HG03108 (cell line): ENCODE data around the gene SINHCAF.
"Not testable (repeated sequence)": the region's sequence is repeated elsewhere in the genome, so short reads cannot be mapped to it uniquely, and the experiment has no call there.

Experiments
- ATAC-seq: cut with Tn5 transposase; IDR thresholded peaks from one replicate; pipeline ENCODE4 v1.9.1; 2021; ENCODE audit warnings: moderate library complexity; ENCODE audit not compliant: unreplicated experiment

Gene SINHCAF

DNA sequence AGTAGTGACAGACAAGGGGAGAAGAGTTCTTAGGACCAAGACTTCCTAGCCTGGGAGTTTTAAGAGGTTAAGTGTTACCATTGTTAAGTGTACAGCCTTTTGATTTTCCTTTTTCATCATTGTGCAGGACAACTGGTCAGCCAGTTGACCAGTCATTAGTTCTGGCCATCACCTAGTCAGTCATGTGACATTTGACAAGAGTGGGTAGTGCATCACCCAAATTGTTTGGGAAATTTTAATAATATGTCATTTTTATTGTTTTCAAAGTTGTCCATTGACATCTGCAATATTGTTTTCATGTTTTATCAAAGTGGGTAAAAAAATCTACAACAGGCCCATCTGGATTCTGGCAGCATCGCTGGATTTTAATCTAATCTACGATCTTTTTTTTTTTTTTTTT is 15.5 kb downstream of the SINHCAF start:
- no peak for ATAC-seq

DNA sequence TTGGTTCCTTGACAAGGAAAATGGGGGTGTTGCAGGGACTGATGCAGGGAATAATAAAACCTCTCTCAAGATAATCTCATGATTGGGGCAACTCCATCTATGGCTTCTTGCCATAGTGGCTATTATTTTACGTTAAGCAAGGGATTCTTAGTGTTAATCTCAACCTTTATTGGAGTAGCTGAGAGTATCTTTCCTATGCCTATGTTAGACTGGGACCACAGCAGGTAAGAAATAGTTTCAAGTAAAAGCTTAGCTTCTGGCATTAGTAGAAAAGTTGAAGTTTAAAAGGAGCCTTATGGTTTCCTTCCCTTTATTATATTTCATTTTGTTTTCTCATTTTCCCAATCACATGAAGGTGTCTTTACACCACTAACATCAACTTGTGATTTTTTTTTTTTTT is 16.7 kb downstream of the SINHCAF start:
- no peak for ATAC-seq

DNA sequence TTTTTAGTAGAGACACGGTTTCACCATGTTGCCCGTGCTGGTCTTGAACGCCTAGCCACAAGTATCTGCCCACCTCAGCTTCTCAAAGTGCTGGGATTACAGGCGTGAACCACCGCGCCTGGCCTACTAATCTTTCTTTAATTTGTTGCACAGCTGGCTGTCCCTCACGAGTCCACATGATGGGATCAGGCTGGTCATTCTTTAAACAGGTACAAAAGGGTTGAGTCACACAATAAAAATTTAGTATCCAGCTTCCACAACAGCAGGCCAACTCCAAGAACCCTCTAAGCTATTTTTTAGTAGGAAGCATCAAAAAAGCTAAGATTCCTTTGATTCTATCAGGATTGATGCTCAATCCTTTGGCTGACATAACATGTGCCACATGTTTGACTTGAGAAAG is 17.8 kb downstream of the SINHCAF start:
- no peak for ATAC-seq

DNA sequence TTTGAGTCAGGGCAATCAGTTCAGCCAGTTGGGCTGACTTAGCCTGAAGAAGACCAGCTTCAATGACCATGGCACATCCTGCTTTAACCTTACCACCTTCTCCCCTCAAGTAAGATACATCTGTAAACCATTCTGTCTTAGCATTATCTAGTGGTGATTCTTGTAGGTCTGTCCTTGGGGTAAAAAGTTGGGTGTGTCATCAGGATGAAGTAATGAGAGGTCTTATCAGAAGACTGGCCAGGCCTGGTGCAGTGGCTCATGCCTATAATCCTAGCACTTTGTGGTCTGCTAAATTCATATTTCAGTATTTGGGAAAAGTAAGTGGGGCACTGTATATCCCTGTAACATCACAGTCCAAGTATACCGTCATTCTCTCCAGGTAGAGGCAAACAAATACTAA is 19.1 kb downstream of the SINHCAF start:
- no peak for ATAC-seq

DNA sequence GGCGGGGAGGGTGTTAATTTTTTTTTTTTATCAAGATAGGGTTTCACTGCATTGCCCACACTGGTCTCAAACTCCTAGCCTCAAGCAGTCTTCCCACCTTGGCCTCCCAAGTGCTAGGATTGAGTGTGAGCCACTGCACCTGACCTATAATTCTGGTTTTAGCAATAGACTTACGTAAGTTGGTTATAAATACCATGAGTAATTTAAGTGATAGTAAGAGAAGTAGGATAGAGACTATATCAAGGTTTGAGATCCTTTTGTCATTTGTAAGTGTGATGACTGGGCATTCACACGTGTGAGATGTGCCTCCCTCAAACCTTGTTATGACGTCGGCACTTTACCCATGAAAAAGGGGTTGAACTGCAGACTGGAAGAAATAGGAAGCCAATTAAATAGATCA is 22.5 kb downstream of the SINHCAF start:
- ATAC-seq, result no peak

DNA sequence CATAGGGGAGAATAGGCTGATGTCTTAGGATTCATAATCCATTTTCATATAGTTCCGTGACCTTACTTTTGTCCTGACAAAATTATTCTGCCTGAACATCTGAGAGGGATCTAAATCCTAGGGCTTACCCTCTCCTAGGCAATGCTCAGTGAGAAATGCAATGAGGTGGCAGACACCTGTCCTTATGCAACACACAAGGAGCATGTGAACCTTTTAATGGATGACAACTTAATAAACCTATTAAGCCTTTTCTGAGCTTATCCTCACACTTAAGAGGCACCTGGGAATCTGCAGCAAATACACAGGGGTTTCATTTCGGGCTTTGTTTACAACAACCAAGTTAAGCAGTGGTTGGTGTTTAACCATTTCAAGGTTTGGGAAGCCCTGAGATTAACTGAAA is 24.6 kb downstream of the SINHCAF start:
- ATAC-seq, result no peak

DNA sequence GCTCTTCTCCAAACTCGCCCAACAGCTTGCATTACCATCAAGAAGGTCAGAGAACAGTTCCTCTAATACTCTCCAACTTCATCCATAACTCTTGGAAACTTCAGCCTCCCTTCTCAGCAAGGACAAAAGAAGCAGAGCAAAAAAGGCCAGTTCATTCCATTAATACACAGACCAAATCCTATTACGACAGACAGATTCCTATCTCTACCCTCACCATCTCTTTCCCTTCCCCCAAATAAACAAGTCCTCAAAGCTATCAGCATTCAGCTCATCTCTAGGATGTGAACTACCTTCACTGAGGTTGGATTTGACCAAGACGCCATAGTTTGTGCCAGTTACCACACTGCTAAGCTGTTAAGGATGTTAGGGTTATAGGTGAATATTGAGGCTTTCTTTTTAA is 25.2 kb downstream of the SINHCAF start:
- no peak for ATAC-seq

DNA sequence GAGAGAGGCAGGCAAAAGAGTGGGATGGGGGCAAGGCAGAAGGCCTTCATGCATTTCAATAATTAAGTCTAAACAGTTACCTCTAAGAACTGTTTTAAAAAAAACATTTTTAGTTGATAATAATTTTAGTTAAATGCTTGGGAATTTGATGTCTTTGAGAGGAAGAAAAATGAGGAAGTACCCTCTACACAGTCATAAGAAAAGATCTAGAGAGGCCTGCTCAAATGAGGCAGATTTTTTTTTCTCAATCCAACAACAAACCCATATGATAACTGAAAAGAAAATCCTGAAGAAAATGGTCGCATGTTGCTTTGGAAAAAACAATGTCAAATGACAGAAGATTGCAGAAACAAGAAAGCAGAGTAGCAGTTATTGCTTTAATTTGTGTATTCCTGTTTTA is 25.6 kb downstream of the SINHCAF start:
- no peak for ATAC-seq

DNA sequence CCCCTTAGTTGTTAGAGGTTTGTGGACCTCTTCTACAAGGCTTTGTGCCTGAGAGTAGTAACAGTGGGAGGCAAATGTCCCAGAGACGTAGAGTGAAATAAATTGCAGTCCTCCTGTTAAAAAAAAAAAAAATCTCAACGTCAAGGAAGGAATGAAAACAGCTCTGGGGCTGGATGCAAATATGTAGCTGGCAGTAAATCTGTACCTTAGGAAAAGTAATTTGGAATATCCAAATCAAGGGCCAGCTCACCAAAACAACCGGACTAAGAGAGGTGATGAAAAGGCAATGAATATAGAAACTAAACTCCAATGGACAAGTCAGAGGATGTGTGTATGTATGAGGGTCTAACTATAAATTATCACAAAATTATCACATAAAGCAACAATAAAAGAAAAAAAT is 27.0 kb downstream of the SINHCAF start:
- ATAC-seq, result no peak

DNA sequence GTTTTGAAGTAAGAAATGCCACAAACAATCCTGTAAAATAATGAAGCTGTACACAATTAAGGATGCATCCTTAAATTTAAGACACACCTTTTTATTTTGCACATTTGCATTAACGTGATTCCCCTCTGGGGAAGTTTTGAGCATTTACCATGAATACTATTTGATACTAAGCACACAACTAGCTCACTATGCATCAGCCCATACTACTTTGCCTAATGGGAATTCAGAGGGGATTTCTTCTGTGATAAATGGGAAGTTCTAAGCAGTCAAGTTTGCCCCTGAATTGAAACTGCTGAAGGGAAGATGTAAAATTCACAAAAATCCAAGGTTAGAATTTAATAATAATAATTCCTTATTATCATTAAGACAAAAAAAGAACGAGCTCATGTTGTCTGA is 27.4 kb downstream of the SINHCAF start:
- no peak for ATAC-seq

DNA sequence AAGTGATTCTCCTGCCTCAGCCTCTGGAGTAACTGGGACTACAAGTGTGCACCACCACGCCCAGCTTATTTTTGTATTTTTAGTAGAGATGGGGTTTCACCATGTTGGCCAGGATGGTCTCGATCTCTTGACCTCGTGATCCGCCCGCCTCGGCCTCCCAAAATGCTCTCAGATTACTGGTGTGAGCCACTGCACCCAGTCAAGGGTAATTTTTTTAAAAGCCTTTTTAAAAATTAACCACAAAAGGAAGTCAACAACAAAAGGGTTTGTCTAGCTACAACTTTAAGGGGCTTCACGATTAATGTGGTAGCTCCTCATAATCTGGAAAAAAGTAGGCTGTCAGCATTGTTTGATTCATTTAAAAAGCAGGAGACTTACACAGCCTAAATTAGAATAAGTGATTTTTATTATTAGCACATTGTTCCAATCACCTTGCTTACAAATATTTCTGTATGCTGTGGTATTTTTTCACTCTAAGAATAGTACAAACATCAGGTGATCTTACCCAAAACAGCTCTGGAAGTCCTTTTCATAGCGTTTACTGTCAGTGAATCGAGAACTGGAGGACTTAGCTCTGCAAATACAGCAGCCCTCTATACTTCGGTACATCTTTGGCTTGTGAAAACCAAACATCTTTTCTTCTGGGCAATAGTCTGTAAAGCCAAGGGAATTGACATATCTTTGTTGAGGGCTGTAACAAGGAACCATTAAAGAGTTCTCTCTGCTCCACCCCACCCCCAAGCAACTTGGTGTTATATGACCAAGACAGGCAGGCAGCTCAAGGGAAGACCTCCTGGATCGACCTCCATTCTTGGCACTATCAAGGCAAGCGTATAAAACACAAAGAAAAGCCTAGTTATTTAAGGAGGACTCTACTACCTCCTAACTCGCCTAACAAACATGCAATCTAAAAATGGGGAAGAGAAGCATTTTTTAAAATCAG is 28.1 kb downstream of the SINHCAF start:
- no peak for ATAC-seq

DNA sequence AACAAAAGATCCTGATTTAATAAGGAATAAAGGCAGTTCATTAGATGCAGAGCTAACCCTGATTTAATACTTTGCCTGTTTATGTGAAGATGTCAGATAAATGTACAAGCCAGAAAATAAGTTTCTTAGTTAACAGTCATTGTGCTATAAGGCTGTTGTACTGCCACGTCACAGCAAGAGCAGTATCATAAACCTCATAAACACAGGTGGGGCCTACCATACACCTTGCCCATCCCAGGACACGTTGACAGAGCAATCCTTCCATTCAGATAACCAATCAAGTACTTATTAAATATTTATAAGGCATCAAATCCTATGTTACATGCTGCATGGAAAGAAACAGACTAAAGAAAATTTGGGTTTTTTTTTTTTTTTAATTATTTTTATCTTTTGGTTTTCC is 36.5 kb downstream of the SINHCAF start:
- no peak for ATAC-seq

DNA sequence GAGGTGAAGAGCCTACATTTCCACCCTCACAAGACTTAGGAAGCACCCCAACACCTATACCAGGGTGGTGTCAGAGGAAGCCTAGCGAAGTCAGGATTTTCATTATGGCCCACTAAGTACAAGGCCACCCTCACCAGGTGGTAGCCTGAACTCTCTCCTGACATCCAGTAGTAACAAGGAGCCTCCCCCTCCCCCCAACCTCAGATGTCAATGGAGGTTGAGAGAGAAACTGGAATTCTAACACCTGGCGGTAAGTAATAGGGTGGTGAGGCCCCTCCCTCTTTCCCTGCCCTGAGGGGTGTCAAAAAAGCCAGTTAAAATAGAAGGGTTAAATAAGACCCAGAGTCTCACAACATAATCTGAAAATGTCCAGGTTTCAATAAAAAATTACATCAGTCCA is 37.6 kb downstream of the SINHCAF start:
- ATAC-seq, result no peak

DNA sequence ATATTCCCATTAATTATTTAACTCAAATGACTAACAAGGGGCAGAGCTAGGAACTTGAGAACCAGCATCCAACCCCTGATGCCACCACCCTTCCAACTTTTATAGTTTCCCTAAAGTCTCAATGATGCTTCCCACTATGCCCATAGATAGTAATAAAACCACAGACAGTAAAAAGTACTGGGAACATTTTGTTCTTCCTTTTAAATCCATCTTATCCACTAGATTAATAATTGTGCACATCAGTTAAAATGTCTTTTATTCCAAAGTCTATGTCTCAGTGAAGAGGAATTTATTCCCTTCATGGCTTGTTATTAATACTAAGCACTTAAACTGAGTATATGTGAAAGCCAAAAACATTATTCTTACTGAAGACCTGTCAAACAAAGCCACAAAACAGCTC is 45.8 kb downstream of the SINHCAF start:
- no peak for ATAC-seq

DNA sequence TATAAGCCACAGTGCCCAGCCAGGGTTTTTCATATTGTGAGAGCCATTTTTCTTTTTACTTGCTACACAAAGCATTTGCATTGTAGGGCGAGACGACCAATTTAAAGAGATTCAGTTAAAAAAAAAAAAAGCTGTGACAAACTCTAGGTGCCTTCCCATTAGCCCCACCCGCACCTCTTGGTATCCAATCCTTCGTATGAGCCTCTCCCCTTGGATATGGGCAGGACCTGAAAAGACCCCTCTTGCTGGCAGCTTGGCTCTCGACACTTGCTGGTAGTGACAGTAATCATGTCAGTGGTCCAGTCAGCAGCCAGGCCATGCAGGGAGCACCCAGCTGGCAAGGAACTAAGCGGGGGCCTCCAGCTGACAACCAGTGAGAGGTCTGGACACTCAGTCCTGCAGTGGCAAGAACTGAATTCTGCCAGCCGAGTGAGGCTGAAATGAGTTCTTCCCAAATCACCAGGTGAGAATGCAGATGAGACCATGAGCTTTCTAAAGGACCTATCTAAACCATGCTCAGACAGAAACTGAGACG is 46.5 kb downstream of the SINHCAF start:
- ATAC-seq, result no peak

DNA sequence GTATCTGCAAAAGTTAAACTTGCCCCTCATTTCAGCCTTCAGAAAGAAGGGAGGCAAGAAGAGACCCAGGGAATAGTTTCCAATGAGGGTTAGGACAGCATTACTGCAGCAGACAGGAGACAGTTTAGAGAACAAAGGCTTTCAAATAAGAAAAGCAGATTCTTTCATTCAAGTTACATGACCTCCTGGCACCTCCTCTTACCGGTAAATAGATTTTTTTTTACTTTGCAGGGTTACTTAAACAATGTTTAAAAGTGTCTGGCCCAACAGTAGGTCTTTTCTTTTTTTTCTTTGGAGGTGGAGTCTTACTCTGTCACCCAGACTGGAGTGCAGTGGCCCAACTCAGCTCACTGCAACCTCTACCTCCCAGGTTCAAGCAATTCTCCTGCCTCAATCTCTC is 47.1 kb downstream of the SINHCAF start:
- no peak for ATAC-seq

DNA sequence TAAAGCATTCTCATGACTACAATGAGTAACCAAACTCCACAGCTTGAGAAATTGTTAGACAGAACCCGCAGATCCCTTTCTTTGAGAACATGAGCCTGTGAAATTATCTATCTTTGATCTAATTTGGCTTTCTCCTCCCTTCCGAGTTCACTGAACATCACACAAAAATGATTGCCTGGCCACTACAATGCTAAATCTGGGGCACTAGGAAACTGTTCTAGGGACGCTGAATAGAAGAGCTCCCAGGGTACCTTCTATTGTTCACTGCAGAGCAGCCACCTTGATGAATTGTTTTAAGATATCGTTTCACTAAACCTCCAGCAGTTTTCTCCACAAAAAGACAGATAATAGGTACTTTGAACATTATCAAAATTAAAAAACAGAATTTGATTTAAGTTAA is 47.5 kb downstream of the SINHCAF start:
- ATAC-seq, result no peak

DNA sequence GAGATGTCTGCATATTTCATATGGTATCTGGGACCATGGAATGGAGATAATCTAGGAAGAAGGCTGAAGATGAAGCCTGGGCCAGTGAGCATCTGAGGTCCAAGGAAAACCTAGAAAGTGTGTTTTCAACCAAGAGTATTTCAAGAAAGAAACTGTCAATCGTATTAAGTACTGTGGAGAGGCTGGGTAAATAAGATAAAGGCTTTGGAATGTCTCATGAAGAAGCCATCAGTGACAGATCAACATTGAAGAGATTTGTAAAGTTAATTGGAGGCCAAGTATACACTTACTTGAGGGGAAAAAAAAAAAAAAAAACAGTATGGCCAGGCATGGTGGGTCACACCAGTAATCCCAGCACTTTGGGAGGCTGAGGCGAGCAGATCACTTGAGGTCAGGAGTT is 48.9 kb downstream of the SINHCAF start:
- no peak for ATAC-seq

DNA sequence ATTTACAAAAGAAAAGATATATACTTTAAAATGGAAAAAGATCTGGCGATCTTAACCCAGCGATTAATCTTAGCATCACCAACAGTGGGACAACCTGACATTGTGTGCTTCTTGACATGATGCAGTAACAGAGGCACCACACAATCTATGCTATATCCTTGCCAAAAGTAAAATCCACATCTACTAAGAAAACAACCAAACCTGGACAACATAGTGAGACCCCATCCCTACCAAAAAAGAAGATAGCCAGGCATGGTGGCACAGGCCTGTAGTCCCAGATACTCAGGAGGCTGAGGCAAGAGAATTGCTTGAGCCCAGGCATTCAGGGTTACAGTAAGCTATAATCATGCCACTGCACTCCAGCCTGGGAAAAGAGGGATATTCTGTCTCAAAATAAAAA is 50.5 kb downstream of the SINHCAF start:
- no peak for ATAC-seq

DNA sequence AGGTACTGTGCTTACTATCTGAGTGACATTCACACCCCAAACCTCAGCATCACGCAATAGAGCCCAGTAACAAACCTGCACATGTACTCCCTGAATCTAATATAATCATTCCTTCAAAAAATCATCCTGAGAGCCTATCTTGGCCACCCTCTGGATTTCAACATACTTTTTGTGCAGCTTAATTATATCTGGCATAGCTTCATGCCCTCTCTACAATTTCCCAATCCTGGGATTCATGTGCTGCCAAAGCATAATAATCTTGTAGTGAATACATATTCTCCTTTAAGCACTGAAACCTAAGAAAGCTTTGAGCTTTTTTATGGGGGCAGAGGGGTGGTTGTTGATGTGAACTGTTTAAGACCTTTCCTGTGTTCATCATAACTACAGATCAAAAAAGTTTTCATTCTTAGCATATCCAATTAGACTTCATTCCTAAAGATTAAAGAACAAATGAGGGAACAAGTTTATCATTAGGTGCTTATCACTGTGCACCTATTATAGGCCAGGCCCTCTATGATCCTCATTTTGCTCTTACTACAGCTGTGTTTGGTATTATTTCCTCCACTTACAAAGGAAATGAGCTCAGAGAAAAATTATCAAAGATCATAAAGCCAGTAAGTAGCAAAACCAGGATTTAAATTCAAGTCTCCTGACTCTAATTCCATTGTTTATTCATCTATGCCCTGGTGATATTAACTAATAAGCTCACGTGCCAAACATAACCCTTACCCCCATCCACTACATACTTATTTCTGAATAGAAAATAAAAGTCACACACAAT is 51.2 kb downstream of the SINHCAF start:
- ATAC-seq, result no peak

DNA sequence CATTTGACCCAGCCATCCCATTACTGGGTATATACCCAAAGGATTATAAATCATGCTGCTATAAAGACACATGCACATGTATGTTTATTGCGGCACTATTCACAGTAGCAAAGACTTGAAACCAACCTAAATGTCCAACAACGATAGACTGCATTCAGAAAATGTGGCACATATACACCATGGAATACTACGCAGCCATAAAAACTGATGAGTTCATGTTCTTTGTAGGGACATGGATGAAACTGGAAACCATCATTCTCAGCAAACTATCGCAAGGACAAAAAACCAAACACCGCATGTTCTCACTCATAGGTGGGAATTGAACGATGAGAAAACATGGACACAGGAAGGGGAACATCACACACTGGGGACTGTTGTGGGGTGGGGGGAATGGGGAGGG is 52.2 kb downstream of the SINHCAF start:
- not testable (repeated sequence) for ATAC-seq

DNA sequence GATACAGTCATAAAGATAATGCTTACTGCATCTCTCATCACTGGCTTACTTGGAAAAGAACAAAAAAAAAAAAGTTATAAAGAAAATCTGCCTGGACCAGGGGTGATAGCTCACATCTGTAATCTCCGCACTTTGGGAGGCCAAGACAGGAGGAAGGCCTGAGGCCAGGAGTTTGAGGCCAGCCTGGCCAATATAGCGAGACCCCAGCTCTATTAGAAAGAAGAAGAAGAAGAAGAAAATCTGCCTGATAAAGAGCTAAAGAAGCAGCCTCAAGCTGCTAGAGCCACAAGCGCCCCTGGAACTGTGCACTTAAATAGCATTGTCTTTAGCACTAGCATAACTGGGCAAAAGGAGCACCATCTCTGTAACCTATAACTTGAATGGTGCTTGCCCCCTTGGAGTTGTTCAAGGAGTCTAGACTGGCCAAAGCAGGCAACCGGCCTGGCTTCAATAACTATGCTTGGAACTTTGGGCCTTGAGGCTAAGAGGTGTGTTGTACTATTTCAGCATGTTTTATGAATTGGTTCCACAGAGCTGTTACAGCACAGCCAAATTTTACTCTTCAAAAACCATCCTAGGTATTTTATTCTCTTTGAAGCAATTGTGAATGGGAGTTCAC is 53.2 kb downstream of the SINHCAF start:
- ATAC-seq, result no peak
